ENCODE results near the gene CCL19. TPM values are rescaled to one million over a fixed set of nuclear protein-coding genes. Genes with fewer than 3 reads are reported as not detected.

Gene CCL19
- not detected for total RNA-seq

GRCh38 chr9:34690983-34691935 is at the start of gene CCL19:
TSS of gene CCL19 (minus strand) at chr9:34691276. CDS start at chr9:34691139, 137 bp downstream.

DNA sequence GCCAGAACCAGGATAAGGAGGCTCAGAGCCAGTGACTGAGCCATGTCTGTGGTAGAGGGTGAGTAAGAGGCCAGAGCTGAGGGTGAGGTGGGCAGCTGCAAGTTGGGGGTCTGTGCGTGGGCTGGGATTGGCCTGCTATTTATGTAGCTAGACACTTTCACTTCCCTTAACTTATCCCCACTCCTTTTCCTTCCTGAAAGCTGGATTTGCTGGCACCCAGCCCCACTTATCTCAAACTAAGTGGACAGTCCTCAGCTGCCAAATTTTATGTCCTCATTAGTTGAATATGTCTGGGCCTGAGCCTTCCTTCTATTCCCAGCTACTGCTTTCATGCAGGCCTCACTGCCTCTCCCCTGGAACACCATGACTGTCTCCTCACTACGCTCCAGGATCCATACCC is 18.9 kb upstream of the CCL19 start, which contains the start of gene CCL21:
TSS of gene CCL21 (minus strand) at position 114 of the 400 bp plus-strand sequence. CDS start at position 44, 70 bp downstream.

DNA sequence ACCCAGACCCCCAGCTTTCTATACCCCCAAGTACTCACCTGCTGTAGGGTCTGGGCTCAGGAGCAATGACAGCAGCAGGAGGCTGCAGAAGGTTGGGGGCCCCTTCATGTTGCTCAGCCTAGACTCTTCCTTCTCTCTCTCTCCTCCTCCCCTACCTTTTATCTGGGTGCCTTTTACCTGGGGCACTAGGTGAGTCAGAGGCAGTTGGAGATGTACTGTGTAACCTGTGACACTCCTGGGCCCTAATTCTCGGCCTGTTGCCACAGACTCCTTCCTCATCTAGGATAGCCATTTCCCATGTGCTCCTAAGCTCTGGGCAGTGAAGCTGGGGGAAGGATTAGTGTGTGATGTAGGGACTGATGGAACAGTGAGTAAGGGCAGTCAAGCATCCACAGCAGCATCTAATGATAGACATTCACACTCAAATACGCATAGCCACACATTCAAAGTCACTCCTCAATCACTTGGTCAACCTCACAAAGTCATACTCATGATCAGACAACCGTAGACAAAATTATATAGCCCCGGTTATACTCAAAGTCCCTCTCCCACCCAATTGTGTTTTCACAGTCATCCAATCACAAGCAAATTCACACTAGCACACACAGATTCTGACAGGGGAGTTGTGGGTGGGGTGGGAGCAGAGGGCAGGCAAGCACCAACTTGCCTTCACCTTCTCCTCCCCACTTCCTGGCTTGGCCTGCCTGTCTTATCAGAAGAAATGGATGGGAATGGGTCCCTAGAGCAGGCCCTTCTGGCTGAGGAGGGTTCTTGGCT is 28.4 kb downstream of the CCL19 start, which contains the start of gene CCL27:
TSS of gene CCL27 (minus strand) at position 132 of the 777 bp plus-strand sequence. CDS start at position 108, 24 bp downstream.

DNA sequence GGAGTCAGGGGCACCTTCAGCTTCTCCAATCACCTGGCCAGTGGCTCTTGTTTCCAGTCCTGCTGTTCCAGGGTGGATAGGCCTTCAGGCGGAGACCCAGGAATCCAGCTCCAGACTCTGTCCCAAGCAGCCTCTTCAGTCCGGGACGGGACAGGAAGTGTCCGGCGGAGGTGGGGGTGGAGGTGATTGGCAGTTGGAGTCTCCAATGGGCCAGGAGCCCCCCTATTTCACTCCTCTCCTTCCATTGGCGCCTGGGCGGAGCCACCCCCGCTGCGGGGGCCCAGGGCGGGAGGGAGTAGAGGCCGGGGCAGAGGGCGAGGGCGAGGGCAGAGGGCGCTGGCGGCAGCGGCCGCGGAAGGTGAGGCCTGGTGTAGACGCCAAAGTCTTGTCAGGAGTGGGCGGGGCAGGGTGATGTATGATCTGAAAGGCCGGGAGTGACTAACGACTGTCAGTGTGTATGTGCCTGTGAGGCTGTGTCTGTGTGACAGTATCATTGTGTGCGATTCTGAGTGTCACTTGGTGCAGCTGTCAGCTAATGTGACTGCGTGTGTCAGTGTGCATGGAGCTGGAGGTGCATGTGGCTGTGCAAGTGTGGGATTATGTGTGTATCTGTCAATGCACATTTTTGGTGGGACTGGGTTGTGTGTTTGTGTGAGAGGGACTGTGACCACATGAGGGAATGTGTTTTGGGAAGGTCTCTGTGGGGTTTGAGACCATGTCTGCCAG is 39.0 kb downstream of the CCL19 start, which contains the start of gene IL11RA:
TSS of gene IL11RA (plus strand) at position 310 of the 726 bp plus-strand sequence. CDS start 3,033 bp downstream, outside the sequence.

GRCh38 chr9:34646211-34647083 is 44.6 kb downstream of the CCL19 start, which contains the start of gene GALT:
TSS of gene GALT (plus strand) at chr9:34646675. CDS start at chr9:34646705, 30 bp downstream.

Other genes with a start within 250 kb of the CCL19 start
- 10 to 100 TPM; 11.5 to 13.2 TPM for gene FAM219A, start 232.7 kb downstream of the CCL19 start, total RNA-seq
- gene DNAI1, start 232.5 kb downstream of the CCL19 start, total RNA-seq: not detected
- not detected for gene ENHO, start 168.3 kb downstream of the CCL19 start, total RNA-seq
- not detected for gene CNTFR, start 101.6 kb downstream of the CCL19 start, total RNA-seq
- 10 to 100 TPM; 30.8 to 32.5 TPM for gene RPP25L, start 79.2 kb downstream of the CCL19 start, total RNA-seq
- gene DCTN3, start 70.8 kb downstream of the CCL19 start, total RNA-seq: 100 to 1,000 TPM; 120 to 122 TPM
- gene ARID3C, start 62.2 kb downstream of the CCL19 start, total RNA-seq: under 1 TPM in 1 of 2 experiments, not detected in 1; 0.18 TPM
- gene SIGMAR1, start 53.5 kb downstream of the CCL19 start, total RNA-seq: 10 to 100 TPM; 54.6 to 55.1 TPM
- 100 to 1,000 TPM; 126 to 131 TPM for gene GALT, start 44.6 kb downstream of the CCL19 start, total RNA-seq
- 10 to 100 TPM; 83.9 to 86.3 TPM for gene IL11RA, start 39.1 kb downstream of the CCL19 start, total RNA-seq
- gene CCL27, start 28.6 kb downstream of the CCL19 start, total RNA-seq: not detected
- not detected for gene CCL21, start 18.9 kb upstream of the CCL19 start, total RNA-seq